Left lung (tissue), 10 donors: ENCODE results near the gene CALML6. TPM values are rescaled to one million over a fixed set of nuclear protein-coding genes. Genes with fewer than 3 reads are reported as not detected.

Experiments used
- ATAC-seq: fragments of 200-7000 bp; cut with Tn5 transposase; one replicate; pipeline ENCODE4 v1.9.1; 2020; ENCODE audit warnings: moderate library complexity
- DNase-seq, 4 donors: peaks; one replicate each; pipeline ENCODE4 v3.0.0-alpha.2; 2013 to 2020
- H3K27ac ChIP-seq, 2 donors: fragments of 200-600 bp; sonication (generic) in 1 of 2; one replicate each; pipeline versions ENCODE4 v1.5.0 to v1.8.0; 2020 to 2021
- H3K27me3 ChIP-seq, 2 donors: fragments of 200-600 bp; sonication (generic) in 1 of 2; one replicate each; pipeline versions ENCODE4 v1.5.0 to v1.8.0; 2020 to 2021
- H3K36me3 ChIP-seq, 2 donors: fragments of 200-600 bp; sonication (generic) in 1 of 2; one replicate each; pipeline versions ENCODE4 v1.5.0 to v1.8.0; 2020 to 2021
- H3K4me1 ChIP-seq, 2 donors: fragments of 200-600 bp; one replicate each; pipeline ENCODE4 v1.8.0; 2021
- H3K4me3 ChIP-seq, 2 donors: fragments of 200-600 bp; sonication (generic) in 1 of 2; one replicate each; pipeline versions ENCODE4 v1.5.0 to v1.8.0; 2020 to 2021; ENCODE audit warnings: mild to moderate bottlenecking in 1 of 2
- H3K9me3 ChIP-seq, 2 donors: fragments of 200-600 bp; sonication (generic) in 1 of 2; one replicate each; pipeline versions ENCODE4 v1.5.0 to v1.8.0; 2020 to 2021
- intact Hi-C, 2 donors: fragments of 100-400 bp; cut with DNase I; formaldehyde crosslinking; loops; one replicate each; pipeline versions ENCODE4 v1.11.2 to v1.14.2; 2022
- polyA plus RNA-seq, 6 donors: library from polyadenylated mRNA; unstranded; fragments of 120-200 nt; gene quantifications; one replicate each; pipeline ENCODE4 v1.2.1, GENCODE V29; 2013; ENCODE audit not compliant: insufficient read length in 6 of 6
- total RNA-seq, 2 donors: library from RNA; stranded (reverse); fragmentation: NEBNext Ultra II Directional; extraction: Animal tissue kit (Norgen Biotek cat#: 25700); gene quantifications; one replicate each; pipeline ENCODE4 v1.2.1, GENCODE V29; 2021
- TF ChIP-seq, protein P1 (sequence below), 2 donors: fragments of 200-600 bp; sonication (generic) in 1 of 2; IDR thresholded peaks; one replicate each; pipeline versions ENCODE4 v1.5.0 to v1.8.0; 2021; ENCODE audit warnings: antibody characterized with exemption in 2 of 2
- donor health status: DM: no; HTN: yes; CAD: no.
- donor health status: DM: no; HTN: no; CAD: no.

CALML6 gene
- total and polyA plus RNA-seq, 8 donors = 0.67 to 1.5 (median 0.91) TPM

DNA sequence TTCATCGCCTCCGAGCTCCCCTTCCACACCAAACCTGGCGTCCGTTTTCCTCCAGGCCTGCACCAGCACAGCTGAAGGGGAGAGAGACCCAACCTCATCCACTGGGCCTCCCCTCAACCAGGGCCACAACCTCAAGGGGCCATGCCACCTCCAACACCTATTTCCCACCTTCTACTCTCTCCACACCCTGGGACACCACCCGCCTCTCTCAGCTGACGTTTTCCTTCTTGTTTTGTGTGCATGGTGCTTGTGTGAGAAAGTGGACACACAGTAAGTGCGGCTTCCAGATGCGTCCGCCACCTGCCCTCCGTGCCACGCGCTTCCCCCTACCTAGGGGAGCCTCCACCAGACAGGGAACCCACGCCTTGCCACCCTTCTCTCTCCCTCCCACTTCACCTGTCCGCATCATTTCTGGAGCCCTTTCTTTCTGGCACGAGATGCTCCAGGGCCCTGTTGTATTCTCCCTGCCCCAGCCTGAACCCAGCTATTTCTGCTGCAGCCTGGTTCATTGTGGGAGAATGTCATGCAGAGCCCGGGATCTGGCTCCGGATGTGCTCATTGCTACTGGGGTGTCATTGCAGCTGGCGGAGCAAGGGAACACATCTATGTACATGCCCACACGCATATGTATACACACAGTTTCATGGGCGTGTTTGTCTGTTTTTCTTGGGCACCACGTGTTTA lies 22.8 kb upstream of the CALML6 start:
- Histone ChIP-seq H3K27ac (peak overlapping the region; percentile 87 to 97), H3K4me1 (peaks cover 26 to 42% of the 10 kb centered on the region in 2 donors), H3K4me3 (peak overlapping the region; percentile 75 to 93), H3K27me3 (peaks cover 0 to 13% of the 10 kb centered on the region in 2 donors), H3K36me3 (no peaks in the 10 kb centered on the region), H3K9me3 (no peaks in the 10 kb centered on the region)
- DNase-seq (no peak), ATAC-seq (peak; percentile 0)
- intact Hi-C loops = no loop called here
- TF ChIP-seq, protein P1, sequence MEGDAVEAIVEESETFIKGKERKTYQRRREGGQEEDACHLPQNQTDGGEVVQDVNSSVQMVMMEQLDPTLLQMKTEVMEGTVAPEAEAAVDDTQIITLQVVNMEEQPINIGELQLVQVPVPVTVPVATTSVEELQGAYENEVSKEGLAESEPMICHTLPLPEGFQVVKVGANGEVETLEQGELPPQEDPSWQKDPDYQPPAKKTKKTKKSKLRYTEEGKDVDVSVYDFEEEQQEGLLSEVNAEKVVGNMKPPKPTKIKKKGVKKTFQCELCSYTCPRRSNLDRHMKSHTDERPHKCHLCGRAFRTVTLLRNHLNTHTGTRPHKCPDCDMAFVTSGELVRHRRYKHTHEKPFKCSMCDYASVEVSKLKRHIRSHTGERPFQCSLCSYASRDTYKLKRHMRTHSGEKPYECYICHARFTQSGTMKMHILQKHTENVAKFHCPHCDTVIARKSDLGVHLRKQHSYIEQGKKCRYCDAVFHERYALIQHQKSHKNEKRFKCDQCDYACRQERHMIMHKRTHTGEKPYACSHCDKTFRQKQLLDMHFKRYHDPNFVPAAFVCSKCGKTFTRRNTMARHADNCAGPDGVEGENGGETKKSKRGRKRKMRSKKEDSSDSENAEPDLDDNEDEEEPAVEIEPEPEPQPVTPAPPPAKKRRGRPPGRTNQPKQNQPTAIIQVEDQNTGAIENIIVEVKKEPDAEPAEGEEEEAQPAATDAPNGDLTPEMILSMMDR (IDR thresholded peaks at IDR 0.05) = no peak

DNA sequence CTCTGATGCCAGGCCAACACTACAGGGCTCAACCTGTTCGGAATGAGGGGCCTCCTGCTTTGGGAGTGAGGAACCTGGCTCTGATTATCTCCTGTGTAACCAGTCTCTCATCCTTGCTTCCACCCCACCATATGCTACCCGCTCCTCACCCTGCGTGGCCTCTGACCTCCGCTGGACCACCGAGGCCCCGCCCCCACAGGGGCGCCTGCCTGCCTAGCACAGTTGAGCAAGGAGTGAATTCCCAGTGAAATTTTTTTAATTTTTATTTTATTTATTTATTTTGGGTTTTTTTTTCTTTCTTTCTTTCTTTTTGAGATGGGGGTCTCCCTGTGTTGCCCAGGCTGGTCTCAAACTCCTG lies 22.3 kb upstream of the CALML6 start:
- TF ChIP-seq, protein P1 (IDR thresholded peaks at IDR 0.05) = no peak
- intact Hi-C loops = no loop called here
- Histone ChIP-seq H3K36me3 (no peaks in the 10 kb centered on the region), H3K9me3 (no peaks in the 10 kb centered on the region), H3K4me3 (no peak overlapping the region), H3K4me1 (peaks cover 21 to 37% of the 10 kb centered on the region in 2 donors), H3K27ac (no peak overlapping the region), H3K27me3 (peaks cover 0 to 13% of the 10 kb centered on the region in 2 donors)
- ATAC-seq (no peak), DNase-seq (no peak)

DNA sequence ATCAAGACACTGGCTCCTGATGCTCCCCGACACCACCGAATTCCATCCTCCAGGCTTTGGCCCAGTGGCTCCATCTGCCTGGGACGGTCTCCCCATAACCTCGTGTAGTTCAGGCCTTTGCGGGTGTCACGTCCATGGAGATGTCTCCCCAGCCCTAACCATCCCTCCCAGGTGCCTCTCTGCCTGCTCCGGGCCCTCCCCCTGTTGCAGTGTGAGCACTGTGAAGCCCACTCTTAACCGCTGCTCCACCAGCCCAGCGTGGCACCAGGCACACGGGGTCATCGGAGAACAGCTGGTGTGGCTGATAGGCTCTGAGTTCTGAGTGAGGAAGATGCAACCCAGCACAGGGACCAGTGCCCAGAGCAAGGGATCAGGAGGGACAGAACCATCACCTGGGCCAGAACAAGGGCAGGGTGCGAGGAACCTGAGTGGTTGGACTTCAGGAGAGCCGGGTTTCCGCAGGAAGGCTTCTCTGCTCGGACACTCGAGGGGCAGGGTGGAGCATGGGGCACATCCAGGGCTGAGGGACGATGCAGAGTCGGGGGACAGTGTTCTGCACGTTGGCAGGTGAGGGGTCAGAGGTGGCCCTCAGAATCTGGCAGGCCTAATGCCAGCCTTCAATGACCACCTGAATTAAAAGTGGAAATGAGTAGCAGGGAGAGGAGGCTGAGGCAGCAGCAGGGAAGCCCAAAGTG lies 21.6 kb upstream of the CALML6 start:
- Histone ChIP-seq H3K9me3 (no peaks in the 10 kb centered on the region), H3K36me3 (no peaks in the 10 kb centered on the region), H3K27ac (no peak overlapping the region), H3K4me1 (peaks cover 14 to 30% of the 10 kb centered on the region in 2 donors), H3K4me3 (no peak overlapping the region), H3K27me3 (peaks cover 0 to 13% of the 10 kb centered on the region in 2 donors)
- TF ChIP-seq, protein P1 (IDR thresholded peaks at IDR 0.05) = no peak
- ATAC-seq (no peak), DNase-seq (peak in 1 of 4 donors; percentile 52)
- intact Hi-C loops = no loop called here

DNA sequence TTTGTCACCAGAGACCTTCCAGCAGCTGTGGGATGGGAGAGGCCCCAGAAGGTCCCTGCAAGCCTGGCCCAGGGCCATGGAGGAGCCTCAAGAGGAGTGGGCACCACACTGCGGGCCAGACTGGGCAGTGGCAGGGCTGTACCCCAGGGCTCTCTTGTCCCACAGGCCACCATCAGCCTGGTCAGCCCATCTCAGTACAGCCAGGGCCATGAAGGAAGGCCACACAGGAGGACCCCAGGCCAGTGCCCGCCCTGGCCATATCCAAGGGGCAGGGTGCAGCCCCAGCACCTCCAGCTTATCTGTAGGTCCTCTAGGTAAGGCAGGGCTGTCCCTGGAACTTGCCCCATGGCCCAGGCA lies 21.1 kb upstream of the CALML6 start:
- H3K4me1 ChIP-seq = peaks cover 9 to 25% of the 10 kb centered on the region in 2 donors
- TF ChIP-seq, protein P1 (IDR thresholded peaks at IDR 0.05) = no peak
- intact Hi-C loops = no loop called here
- no peaks in the 10 kb centered on the region for H3K9me3 ChIP-seq
- peaks cover 0 to 13% of the 10 kb centered on the region in 2 donors for H3K27me3 ChIP-seq
- no peaks in the 10 kb centered on the region for H3K36me3 ChIP-seq
- H3K4me3 ChIP-seq = no peak overlapping the region
- DNase-seq = peak in 1 of 4 donors; percentile 59
- ATAC-seq = no peak
- H3K27ac ChIP-seq = no peak overlapping the region

DNA sequence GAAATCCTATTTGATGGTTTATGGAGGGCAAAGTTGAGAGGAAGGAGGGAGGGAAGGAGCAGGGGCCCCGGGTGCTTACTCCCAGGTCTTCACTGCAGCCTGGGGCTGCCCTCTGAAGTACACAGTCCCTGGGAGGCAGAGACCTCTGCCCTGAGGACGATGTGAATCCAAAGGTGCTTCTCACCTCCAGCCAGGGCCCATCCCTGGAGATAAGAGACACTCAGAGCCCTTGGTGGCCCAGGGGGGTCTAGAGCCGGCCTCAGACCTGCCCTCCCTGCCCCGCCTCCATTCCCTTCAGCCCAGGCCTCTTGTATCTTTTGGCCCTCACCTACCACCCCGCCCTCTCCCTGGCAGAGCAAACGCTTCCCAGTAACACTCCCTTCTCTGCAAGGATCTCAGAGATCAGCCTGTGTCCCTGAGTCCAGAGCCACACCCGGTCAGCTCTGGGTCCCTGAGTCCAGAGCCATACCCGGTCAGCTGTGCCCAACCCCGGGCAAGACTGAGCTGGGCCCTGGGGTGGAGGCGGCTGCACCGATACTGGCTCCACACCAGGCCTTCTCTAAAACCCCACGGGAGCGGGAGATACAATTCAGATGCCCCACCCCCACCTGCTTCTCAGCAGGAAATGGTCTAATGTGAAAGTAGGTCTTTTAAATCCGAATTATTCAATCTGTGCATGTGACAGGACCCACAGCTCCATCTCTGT lies 20.6 kb upstream of the CALML6 start:
- no peak overlapping the region for H3K27ac ChIP-seq
- intact Hi-C loops = no loop called here
- peaks cover 9 to 20% of the 10 kb centered on the region in 2 donors for H3K4me1 ChIP-seq
- no peaks in the 10 kb centered on the region for H3K36me3 ChIP-seq
- H3K9me3 ChIP-seq = no peaks in the 10 kb centered on the region
- H3K27me3 ChIP-seq = peaks cover 0 to 15% of the 10 kb centered on the region in 2 donors
- no peak overlapping the region for H3K4me3 ChIP-seq
- ATAC-seq = peak; percentile 5
- TF ChIP-seq, protein P1 (IDR thresholded peaks at IDR 0.05) = no peak
- DNase-seq = peak in 1 of 4 donors; percentile 67
